Activated T-helper 1 cell treated with anti-CD3 and anti-CD28 coated beads, Interleukin-2, amount 50 U/mL, for 16 hours (primary cell): ENCODE measurements around the gene ADARB2.

ENCODE experiments used
- DNase-seq, 2 donors: peaks; one replicate each; pipeline ENCODE4 v3.0.0-alpha.2; 2020; ENCODE audit warnings: low read depth in 1 of 2, low spot score in 1 of 2

ADARB2 gene

GRCh38 chr10:1643908-1644179 is 93.5 kb downstream of the ADARB2 start:
- no peak for DNase-seq

GRCh38 chr10:1643161-1643907 is 94.0 kb downstream of the ADARB2 start:
- no peak for DNase-seq

GRCh38 chr10:1642600-1643160 is 94.6 kb downstream of the ADARB2 start:
- no peak for DNase-seq

GRCh38 chr10:1641402-1641801 is 95.9 kb downstream of the ADARB2 start:
- no peak for DNase-seq

GRCh38 chr10:1638889-1639419 is 98.4 kb downstream of the ADARB2 start:
- DNase-seq = no peak

GRCh38 chr10:1635340-1635739 is 102.0 kb downstream of the ADARB2 start:
- no peak for DNase-seq

GRCh38 chr10:1634239-1634638 is 103.1 kb downstream of the ADARB2 start:
- DNase-seq = no peak

GRCh38 chr10:1633783-1634182 is 103.5 kb downstream of the ADARB2 start:
- DNase-seq = no peak

- no peak for DNase-seq
These were observed 104.7 kb downstream of the ADARB2 start for GRCh38 chr10:1632596-1632995.

GRCh38 chr10:1632141-1632540 is 105.2 kb downstream of the ADARB2 start:
- DNase-seq = no peak

- DNase-seq = no peak
These were observed 106.0 kb downstream of the ADARB2 start for GRCh38 chr10:1631282-1631681.

GRCh38 chr10:1630304-1630703 is 107.0 kb downstream of the ADARB2 start:
- no peak for DNase-seq

- DNase-seq = no peak
These were observed 107.8 kb downstream of the ADARB2 start for GRCh38 chr10:1629326-1630198.

- no peak for DNase-seq
These were observed 108.6 kb downstream of the ADARB2 start for GRCh38 chr10:1628757-1629156.

- no peak for DNase-seq
These were observed 109.4 kb downstream of the ADARB2 start for GRCh38 chr10:1627945-1628344.

- DNase-seq = no peak
These were observed 110.5 kb downstream of the ADARB2 start for GRCh38 chr10:1626835-1627234.

GRCh38 chr10:1626410-1626809 is 110.9 kb downstream of the ADARB2 start:
- DNase-seq = no peak

GRCh38 chr10:1625731-1626130 is 111.6 kb downstream of the ADARB2 start:
- no peak for DNase-seq

- no peak for DNase-seq
These were observed 112.2 kb downstream of the ADARB2 start for GRCh38 chr10:1625079-1625478.

GRCh38 chr10:1624240-1624639 is 113.1 kb downstream of the ADARB2 start:
- no peak for DNase-seq

- DNase-seq = no peak
These were observed 116.5 kb downstream of the ADARB2 start for GRCh38 chr10:1620803-1621202.
